Neural cell (in vitro differentiated cells): ENCODE measurements around the gene APP. TPM values are rescaled to one million over a fixed set of nuclear protein-coding genes. Genes with fewer than 3 reads are reported as not detected.

Experiments
- H2AFZ ChIP-seq: fragments of 200-600, 300-800 bp; sonication (generic), shearing (Covaris generic); 2 replicates; pipeline ENCODE4 v1.6.0; 2014; ENCODE audit warnings: low read depth, mild to moderate bottlenecking, antibody characterized with exemption, low read length, moderate library complexity
- H3F3A ChIP-seq: fragments of 200-600 bp; shearing (Covaris generic); 2 replicates; pipeline ENCODE4 v1.6.1; 2016; ENCODE audit warnings: mild to moderate bottlenecking, moderate library complexity, mixed read lengths, antibody characterized with exemption, low read length; ENCODE audit not compliant: insufficient read depth, poor library complexity, severe bottlenecking
- H3K27ac ChIP-seq: fragments of 200-600, 300-800 bp; sonication (generic), shearing (Covaris generic); 2 replicates; pipeline ENCODE4 v1.5.1; 2014; ENCODE audit warnings: mild to moderate bottlenecking, low read length, moderate library complexity
- H3K27me3 ChIP-seq: fragments of 300-800, 200-600 bp; sonication (generic), shearing (Covaris generic); 2 replicates; pipeline ENCODE4 v1.6.0; 2014; ENCODE audit warnings: mild to moderate bottlenecking, low read depth, low read length, moderate library complexity; ENCODE audit not compliant: insufficient read depth
- H3K36me3 ChIP-seq: fragments of 300-800, 200-600 bp; sonication (generic), shearing (Covaris generic); 2 replicates; pipeline ENCODE4 v1.5.1; 2014; ENCODE audit warnings: mild to moderate bottlenecking, antibody characterized with exemption, low read length, moderate library complexity; ENCODE audit not compliant: insufficient read depth
- H3K4me2 ChIP-seq: fragments of 300-800, 200-600 bp; sonication (generic), shearing (Covaris generic); 2 replicates; pipeline ENCODE4 v1.6.0; 2014; ENCODE audit warnings: mild to moderate bottlenecking, low read length
- H3K4me3 ChIP-seq: fragments of 300-800, 200-600 bp; sonication (generic), shearing (Covaris generic); 2 replicates; pipeline ENCODE4 v1.5.1; 2014; ENCODE audit warnings: mild to moderate bottlenecking, low read length, moderate library complexity
- H3K79me2 ChIP-seq: fragments of 200-600 bp; shearing (Covaris generic); replicated peaks from 2 replicates; pipeline ENCODE4 v1.6.0; 2014; ENCODE audit warnings: mild to moderate bottlenecking, low read length, moderate library complexity; ENCODE audit not compliant: insufficient read depth
- H3K9ac ChIP-seq: fragments of 300-800, 200-600 bp; sonication (generic), shearing (Covaris generic); 2 replicates; pipeline ENCODE4 v1.6.1; 2016; ENCODE audit warnings: mild to moderate bottlenecking, low read length, mixed read lengths
- H3K9me2 ChIP-seq: fragments of 200-600 bp; shearing (Covaris generic); 2 replicates; pipeline ENCODE4 v1.6.1; 2016; ENCODE audit warnings: mild to moderate bottlenecking, low read length, mixed read lengths; ENCODE audit not compliant: insufficient read depth
- H3K9me3 ChIP-seq: fragments of 200-600, 300-800 bp; sonication (generic), shearing (Covaris generic); 2 replicates; pipeline ENCODE4 v1.6.1; 2016; ENCODE audit warnings: mild to moderate bottlenecking, mixed run types, low read length, moderate library complexity, mixed read lengths
- H4K20me1 ChIP-seq: fragments of 200-600 bp; shearing (Covaris generic); 2 replicates; pipeline ENCODE4 v1.6.1; 2016; ENCODE audit warnings: mild to moderate bottlenecking, mixed run types; ENCODE audit not compliant: insufficient read depth
- CTCF ChIP-seq: fragments of 450-650 bp; IDR thresholded peaks from 2 replicates; pipeline ENCODE4 v1.5.1; 2014; ENCODE audit warnings: antibody characterized with exemption, mild to moderate bottlenecking, moderate library complexity; ENCODE audit not compliant: poor library complexity, severe bottlenecking
- EP300 ChIP-seq: fragments of 450-650 bp; conservative IDR thresholded peaks from 2 replicates; pipeline ENCODE4 v1.6.1; 2014; ENCODE audit warnings: antibody characterized with exemption, mild to moderate bottlenecking, moderate library complexity; ENCODE audit not compliant: poor library complexity, severe bottlenecking
- EZH2 ChIP-seq: fragments of 200-600, 300-800 bp; shearing (Covaris generic), sonication (generic); IDR thresholded peaks from 2 replicates; pipeline ENCODE4 v1.6.1; 2014; ENCODE audit warnings: antibody characterized with exemption, low read length, borderline replicate concordance, mild to moderate bottlenecking; ENCODE audit not compliant: insufficient read depth, poor library complexity, severe bottlenecking
- MXI1 ChIP-seq: fragments of 450-650 bp; conservative IDR thresholded peaks from 2 replicates; pipeline ENCODE4 v1.6.1; 2014; ENCODE audit warnings: antibody characterized with exemption, mild to moderate bottlenecking; ENCODE audit not compliant: poor library complexity, severe bottlenecking
- POLR2AphosphoS5 ChIP-seq: IDR thresholded peaks from 2 replicates; pipeline ENCODE4 v1.6.1; 2012
- RAD21 ChIP-seq: fragments of 450-650 bp; conservative IDR thresholded peaks from 2 replicates; pipeline ENCODE4 v1.6.1; 2014; ENCODE audit warnings: antibody characterized with exemption, mild to moderate bottlenecking, moderate library complexity
- REST ChIP-seq: IDR thresholded peaks from 2 replicates; pipeline ENCODE4 v1.6.1; 2012; ENCODE audit warnings: borderline replicate concordance
- SMC3 ChIP-seq: fragments of 450-650 bp; conservative IDR thresholded peaks from 2 replicates; pipeline ENCODE4 v1.6.1; 2014; ENCODE audit warnings: antibody characterized with exemption, mild to moderate bottlenecking, moderate library complexity; ENCODE audit not compliant: poor library complexity
- TAF1 ChIP-seq: IDR thresholded peaks from 2 replicates; pipeline ENCODE4 v1.6.1; 2012; ENCODE audit warnings: low read depth
- polyA plus RNA-seq: library from polyadenylated mRNA; depleted of rRNA; stranded (reverse); fragments of >200 nt; gene quantifications from 2 replicates; pipeline ENCODE4 v1.2.3, GENCODE V29; 2014

The APP gene
- polyA plus RNA-seq, 1 donor from 2014 or later = 470 TPM

- Histone ChIP-seq H3K9me2 (no peaks in the 10 kb centered on the region), H3K36me3 (no peaks in the 10 kb centered on the region), H3K9ac (no peak overlapping the region), H3K9me3 (no peaks in the 10 kb centered on the region), H3K4me2 (no peak overlapping the region), H3K27ac (no peak overlapping the region), H4K20me1 (no peaks in the 10 kb centered on the region), H3K79me2 (no peaks in the 10 kb centered on the region), H3K27me3 (no peaks in the 10 kb centered on the region), H3F3A (peaks cover 3% of the 10 kb centered on the region), H2AFZ (no peak overlapping the region), H3K4me3 (no peak overlapping the region)
- TF ChIP-seq CTCF = no peak
- no peak for TF ChIP-seq TAF1
- TF ChIP-seq SMC3 = no peak
- TF ChIP-seq EP300 = peak; percentile 94
- TF ChIP-seq REST = peak; percentile 22
- TF ChIP-seq MXI1 = no peak
- TF ChIP-seq RAD21 = no peak
- peak; percentile 67 for TF ChIP-seq POLR2AphosphoS5
- TF ChIP-seq EZH2 = no peak
These were observed 267.0 kb downstream of the APP start for GRCh38 chr21:25903607-25904006.

DNA sequence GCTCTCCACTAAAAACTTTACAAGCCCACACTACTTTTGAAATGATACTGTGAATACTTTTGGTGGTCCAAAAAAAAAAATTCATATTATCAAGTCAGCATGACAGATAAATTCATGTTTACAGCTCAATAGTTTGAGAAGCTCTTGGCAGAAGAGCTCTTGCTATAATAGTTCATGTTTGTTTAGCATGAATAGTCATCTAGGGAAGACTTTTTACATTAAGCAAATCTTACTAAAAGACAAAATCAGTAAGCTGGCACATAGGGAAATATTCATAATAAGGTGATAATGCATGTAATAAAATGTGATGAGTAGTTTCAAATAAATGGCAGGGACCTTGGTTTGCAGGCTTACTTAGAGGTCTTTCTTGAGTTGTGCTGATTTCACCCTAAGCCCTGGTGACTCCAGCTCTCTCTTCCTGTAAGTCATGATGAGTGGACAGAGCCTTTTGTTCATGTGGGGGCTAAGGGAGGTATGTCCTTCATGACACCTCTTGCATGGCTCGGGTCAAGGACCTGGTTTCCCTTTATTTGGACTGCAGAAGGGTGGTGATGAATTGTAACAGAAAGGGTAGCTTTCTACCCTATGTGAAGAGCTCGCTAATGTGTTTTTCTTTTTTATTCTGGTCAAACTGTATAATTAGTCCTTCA, 269.1 kb downstream of the APP start:
- Histone ChIP-seq H3K9me2 (no peaks in the 10 kb centered on the region), H3K79me2 (no peaks in the 10 kb centered on the region), H3K27ac (no peak overlapping the region), H3K9ac (no peak overlapping the region), H3K36me3 (no peaks in the 10 kb centered on the region), H3K27me3 (no peaks in the 10 kb centered on the region), H4K20me1 (no peaks in the 10 kb centered on the region), H3F3A (peaks cover 3% of the 10 kb centered on the region), H2AFZ (no peak overlapping the region), H3K4me2 (no peak overlapping the region), H3K9me3 (no peaks in the 10 kb centered on the region), H3K4me3 (no peak overlapping the region)
- TF ChIP-seq EZH2 (no peak), MXI1 (no peak), TAF1 (no peak), RAD21 (no peak), POLR2AphosphoS5 (no peak), SMC3 (no peak), EP300 (no peak), REST (no peak), CTCF (no peak)
